Kidney glomerular epithelial cell (primary cell): ENCODE measurements around the gene SHC4.
"Not testable (repeated sequence)": the region's sequence is repeated elsewhere in the genome, so short reads cannot be mapped to it uniquely, and the experiment has no call there.

Experiments
- DNase-seq: peaks from one replicate; lab custom pipeline; 2025; lab: John Stamatoyannopoulos, UW

SHC4 gene

GRCh38 chr15:48924528-48925393 lies 39.0 kb downstream of the SHC4 start:
- no peak for DNase-seq

GRCh38 chr15:48922046-48922445 lies 41.7 kb downstream of the SHC4 start:
- DNase-seq = no peak

GRCh38 chr15:48916721-48917120 lies 47.0 kb downstream of the SHC4 start:
- no peak for DNase-seq

- DNase-seq = no peak
Observed at GRCh38 chr15:48915861-48916260, 47.9 kb downstream of the SHC4 start.

GRCh38 chr15:48914717-48915116 lies 49.0 kb downstream of the SHC4 start:
- DNase-seq = no peak

GRCh38 chr15:48913141-48913540 lies 50.6 kb downstream of the SHC4 start:
- no peak for DNase-seq

GRCh38 chr15:48910554-48910953 lies 53.2 kb downstream of the SHC4 start:
- DNase-seq = not testable (repeated sequence)

GRCh38 chr15:48909313-48909712 lies 54.4 kb downstream of the SHC4 start:
- not testable (repeated sequence) for DNase-seq

GRCh38 chr15:48905847-48906246 lies 57.9 kb downstream of the SHC4 start:
- DNase-seq = no peak

- DNase-seq = no peak
Observed at GRCh38 chr15:48905216-48905615, 58.5 kb downstream of the SHC4 start.

GRCh38 chr15:48904758-48905157 lies 59.0 kb downstream of the SHC4 start:
- DNase-seq = no peak

- no peak for DNase-seq
Observed at GRCh38 chr15:48899793-48900192, 63.9 kb downstream of the SHC4 start.

- no peak for DNase-seq
Observed at GRCh38 chr15:48898446-48898845, 65.3 kb downstream of the SHC4 start.

GRCh38 chr15:48898032-48898431 lies 65.7 kb downstream of the SHC4 start:
- DNase-seq = no peak

GRCh38 chr15:48896869-48897814 lies 66.6 kb downstream of the SHC4 start:
- DNase-seq = no peak

GRCh38 chr15:48893311-48893710 lies 70.4 kb downstream of the SHC4 start:
- DNase-seq = no peak

GRCh38 chr15:48891232-48891765 lies 72.4 kb downstream of the SHC4 start:
- DNase-seq = no peak

- DNase-seq = no peak
Observed at GRCh38 chr15:48890375-48890972, 73.2 kb downstream of the SHC4 start.

GRCh38 chr15:48889925-48890324 lies 73.8 kb downstream of the SHC4 start:
- DNase-seq = no peak

GRCh38 chr15:48888836-48889235 lies 74.9 kb downstream of the SHC4 start:
- no peak for DNase-seq

- DNase-seq = no peak
Observed at GRCh38 chr15:48888191-48888590, 75.5 kb downstream of the SHC4 start.

- DNase-seq = no peak
Observed at GRCh38 chr15:48887144-48887543, 76.6 kb downstream of the SHC4 start.
